NCI-H1092 treated with DMSO at 0.1 percent for 48 hours (cell line): ENCODE data around the gene BCL11B.

Source experiments
- DNase-seq: peaks from one replicate; lab custom pipeline; 2025; lab: John Stamatoyannopoulos, UW

Gene BCL11B

DNA sequence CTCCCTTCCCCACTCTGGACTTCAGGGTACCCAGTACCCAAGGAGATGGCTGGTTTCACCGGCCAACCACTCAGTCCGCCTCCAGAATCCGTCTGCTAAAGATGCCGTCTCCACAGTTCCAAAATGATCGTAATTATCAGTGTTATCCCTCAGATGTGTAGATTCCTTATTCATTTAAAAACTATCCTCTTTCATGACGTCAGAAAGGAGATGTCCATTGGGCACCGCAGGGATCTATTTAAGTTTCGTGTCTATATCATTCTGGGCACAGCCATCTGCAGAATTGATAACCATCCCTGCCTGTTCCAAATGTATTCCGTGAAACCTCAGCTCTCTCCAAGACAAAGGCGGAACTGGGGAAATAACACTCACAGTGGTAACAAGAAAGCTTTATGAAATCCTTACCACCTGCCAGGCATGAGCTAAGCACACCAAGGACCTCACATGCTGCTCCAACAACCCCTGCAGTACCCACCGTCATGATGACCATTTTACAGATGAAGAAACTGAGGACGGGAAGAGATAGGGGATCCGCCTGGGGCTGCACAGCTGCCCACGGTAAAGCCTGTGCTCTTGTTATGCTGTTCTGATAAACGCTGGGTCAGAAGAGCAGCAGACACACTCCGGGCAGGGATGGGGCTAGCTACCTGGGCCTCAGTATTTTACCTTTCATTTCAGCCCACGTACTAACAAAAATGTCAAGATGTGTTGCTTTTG, 90.0 kb downstream of the BCL11B start:
- no peak for DNase-seq

DNA sequence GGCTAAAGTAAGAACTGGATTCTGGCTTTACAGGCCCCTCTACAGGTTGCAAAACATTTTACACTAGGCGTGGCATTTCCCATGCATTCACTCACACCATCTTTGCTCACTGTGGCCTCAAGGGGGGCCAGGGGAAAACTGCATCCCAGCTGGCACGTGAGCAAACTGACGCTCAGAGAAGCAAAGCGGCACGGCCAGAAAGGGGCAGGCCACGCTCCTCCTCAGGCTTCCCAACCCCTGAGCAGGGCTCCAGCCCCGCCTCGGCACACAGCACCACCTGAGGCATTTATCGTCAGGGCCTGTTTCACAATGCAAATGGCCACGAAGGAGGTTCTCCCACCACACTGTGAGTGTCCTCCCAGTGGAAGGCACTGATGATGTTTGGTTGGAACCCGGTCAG, 90.8 kb downstream of the BCL11B start:
- DNase-seq: no peak

DNA sequence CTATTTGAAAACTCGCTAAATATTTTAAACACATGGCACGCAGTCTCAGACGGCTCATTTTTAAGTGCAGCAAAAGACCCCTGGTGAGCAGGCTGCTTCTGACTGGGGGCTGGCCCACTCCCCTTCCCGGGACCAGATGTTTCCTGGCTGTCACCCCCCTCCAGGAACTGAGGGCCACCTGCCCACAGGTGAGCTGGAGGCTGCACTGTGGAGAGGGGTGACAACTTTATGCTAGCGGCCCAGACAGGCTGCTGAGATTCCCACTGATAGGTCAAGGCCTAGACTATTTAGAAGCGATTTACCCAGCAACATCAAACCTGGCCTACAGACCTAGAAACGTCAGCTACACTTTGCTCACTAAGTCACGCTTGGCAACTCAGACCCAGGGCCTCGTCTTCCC, 92.1 kb downstream of the BCL11B start:
- no peak for DNase-seq

DNA sequence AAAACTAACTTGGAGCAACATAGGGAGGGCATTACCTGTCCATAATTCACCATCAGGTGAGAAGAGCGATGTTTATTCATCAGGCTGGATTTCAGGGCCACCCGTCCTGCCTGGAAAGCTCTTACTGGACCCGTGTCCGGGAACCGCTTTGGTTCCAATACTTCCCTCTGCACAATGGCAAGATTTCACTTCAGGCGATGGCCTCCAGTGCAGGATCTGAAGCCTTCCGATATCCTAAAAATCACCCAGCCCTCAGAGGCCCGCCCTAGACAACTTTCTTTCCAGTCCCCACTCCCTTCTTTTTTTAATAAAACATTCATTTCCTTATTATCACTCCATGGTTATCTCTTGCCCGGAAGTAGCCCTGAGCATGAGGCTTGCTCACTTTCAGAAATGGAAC, 92.5 kb downstream of the BCL11B start:
- no peak for DNase-seq

DNA sequence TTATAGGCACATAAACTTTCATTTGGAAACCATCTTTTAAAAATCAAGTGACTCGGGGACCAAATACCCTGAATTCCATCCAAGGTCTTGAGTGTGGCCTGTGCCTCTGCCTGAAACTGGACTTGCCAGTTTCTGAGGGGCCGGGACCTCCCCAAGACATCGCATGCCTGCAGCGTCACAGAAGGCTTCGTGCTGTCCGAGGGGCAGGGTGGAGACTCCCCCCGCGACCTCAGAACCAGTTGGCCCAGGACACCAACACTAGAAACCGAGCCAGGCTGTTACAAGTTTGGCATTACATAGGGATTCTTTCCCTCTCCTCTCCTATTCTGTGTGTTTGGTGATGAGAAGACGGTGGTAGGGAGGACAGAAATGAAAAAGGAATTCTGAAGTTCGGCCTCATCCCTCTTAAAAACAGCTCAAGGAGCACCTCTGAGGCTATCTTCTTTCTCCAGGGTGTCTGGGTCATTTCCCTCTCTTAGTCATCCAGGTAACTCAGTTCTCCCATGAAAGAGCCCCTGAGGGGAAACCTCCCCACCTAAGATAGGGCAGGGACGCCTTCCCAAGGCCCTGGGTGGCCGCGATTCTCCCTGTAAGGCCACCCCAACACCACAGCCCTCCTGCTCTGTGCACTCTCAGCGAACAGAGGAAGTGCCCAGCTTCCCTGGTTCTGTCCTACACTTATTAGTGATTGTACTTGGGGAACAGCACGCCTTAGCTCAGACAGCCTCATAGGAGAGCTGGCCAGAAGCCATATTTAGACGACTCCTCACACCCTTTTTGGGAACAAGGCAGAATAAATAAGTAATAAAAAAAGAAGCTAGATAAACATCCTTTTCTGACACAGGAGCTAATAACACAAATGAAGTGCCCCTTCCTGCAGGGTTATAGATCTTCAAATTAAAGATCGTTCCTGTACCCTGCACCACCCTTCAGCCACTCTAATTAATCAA, 93.8 kb downstream of the BCL11B start:
- no peak for DNase-seq

DNA sequence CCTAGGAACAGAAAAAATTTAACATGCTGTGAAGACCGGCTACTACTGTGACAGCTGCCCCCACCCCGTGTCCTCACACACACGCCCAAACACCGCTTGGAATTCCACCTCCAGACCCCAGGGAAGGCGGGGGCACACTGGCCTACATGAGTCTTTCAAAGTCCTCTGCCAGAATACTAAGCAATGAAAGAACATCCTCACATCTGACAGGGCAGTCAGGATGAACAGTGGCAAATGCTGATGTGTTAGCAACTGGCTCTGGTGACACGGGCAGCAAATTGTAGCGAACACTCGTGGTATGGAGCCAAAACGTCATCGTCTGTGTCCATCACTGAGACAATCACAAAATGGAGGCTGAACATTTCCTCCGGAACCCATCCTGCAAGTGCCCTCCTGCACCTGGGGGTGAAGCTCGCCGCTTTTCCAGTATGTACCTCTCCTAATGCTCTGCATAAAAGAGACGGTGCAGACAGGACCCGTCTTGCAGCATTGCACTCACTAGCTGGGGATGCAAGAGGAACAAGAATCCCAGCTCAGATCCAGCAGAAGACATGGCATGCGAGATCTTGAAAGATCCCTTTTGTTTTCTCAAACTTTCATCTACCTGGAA, 94.8 kb downstream of the BCL11B start:
- DNase-seq: no peak

DNA sequence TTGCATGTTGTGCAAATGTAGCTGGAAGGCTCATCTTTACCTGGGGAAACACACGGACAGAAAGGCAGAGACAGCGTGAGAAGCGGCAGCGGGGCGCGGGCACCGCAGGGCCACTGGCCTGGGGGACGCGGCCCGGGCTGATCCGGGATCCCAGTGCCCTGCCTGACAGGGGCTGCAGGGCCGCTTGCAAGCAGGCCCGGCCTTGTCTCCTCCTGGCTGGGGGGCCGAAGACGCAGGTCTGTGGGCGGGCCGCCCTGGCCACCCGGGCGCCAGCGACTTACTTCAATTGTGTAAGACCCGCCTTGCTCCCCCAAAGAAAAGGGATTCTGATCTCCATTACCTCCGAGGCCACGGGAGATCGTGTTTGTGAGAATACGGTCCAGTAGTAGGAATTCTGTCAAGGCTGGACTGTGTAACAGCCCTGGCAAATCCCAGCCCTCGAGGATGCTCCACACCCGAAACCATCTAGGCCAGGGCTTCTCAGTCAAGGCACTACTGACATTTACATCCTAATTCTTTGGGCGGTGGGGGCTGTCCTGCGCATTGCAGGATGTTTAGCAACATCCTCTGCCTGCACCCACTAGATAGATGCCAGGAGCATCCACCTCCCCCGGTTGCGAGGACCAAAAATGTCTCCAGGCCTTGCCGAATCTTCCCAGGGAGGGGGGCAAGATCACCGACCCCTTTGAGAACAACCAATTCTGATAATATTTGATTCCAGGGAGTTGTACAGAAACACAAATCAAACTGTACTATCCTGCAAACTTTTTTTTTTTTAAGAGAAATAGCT, 95.6 kb downstream of the BCL11B start:
- no peak for DNase-seq

DNA sequence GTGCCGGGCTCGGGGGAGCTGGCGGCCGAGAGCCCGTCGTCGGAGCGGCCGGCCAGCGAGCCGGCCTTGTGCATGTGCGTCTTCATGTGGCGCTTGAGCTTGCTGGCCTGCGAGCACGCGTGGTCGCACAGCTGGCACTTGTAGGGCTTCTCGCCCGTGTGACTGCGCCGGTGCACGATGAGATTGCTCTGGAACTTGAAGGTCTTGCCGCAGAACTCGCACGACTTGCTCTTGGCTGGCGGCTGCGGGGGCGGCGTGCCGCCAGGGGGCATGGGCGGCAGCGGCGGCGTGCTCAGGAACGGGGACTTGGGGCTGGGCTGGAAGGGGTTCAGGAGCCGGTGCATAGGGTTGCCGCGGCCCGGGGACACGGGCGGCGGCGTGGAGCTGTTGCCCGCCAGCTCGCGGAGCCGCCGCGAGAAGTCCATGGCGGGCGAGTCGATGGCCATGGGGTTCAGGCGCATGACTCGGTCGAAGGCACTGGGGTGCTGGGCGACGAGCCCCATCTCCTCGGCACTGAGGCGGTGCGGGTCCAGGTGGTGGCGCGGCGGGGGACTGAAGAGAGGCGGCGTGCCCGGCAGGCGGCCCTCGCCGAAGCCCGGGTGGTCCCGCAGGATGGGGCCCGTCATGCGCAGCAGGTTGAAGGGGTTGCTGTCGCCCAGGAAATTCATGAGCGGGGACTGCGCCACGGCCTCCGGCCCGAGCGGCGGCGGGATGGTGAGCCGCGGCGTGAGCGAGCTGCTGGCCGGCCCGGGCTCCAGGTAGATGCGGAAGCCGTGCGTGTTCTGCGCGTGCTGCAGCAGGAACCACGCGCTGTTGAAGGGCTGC, 96.5 kb downstream of the BCL11B start:
- DNase-seq: no peak

DNA sequence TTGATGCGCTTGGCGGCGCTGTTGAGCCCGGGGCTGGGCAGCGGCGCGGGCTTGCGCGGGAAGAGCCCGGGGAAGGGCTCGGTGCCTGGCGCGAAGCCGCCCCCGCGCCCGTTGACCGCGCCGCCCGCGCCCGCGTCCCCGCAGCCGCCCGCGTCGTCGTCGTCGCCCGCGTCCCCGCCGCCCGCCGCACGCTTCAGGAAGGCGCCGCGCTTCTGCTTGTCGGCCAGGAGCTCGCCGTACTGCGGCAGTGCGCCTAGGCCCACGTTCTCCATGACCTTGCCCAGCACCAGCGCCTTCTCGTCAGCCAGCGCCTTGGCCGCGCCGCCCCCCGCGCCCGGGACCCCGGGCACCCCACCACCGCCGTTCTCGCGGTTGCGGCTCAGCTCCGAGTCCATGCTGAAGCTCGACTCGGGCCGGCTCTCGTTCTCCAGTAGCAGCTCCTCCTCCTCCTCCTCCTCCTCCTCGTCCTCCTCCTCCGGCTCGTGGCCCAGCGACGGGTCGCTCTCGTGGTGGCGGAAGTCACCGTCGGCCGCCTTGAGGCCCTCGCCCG, 97.2 kb downstream of the BCL11B start:
- DNase-seq: no peak

DNA sequence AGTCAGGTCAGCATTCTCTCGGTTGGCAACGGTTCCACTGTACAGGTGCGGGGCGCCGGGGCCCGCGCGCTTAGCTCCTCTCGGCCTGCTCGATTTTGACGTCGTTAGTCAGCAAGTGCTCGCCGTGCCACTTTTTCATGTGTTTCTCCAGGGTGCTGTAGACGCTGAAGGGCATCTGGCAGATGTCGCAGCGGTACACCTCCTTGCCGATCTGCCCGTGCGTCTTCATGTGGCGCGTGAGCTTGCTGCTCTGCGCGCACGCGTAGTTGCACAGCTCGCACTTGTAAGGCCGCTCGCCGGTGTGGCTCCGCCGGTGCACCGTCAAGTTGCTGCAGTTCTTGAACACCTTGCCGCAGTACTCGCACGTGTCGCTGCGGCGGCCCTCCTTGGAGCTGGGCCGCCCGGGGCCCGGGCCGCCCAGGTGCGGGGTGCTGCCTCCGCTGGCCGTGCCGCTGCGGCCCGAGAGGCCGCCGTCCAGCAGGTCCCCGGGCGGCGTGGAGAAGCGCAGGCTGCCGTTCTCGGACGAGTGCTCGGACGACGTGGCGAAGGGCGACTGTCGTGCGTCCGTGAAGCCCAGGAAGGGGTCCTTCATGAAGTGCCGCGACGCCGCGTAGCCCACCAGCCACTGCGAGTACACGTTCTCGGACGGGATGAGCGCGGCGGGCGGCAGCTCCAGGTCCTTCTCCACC, 97.8 kb downstream of the BCL11B start:
- DNase-seq: no peak

DNA sequence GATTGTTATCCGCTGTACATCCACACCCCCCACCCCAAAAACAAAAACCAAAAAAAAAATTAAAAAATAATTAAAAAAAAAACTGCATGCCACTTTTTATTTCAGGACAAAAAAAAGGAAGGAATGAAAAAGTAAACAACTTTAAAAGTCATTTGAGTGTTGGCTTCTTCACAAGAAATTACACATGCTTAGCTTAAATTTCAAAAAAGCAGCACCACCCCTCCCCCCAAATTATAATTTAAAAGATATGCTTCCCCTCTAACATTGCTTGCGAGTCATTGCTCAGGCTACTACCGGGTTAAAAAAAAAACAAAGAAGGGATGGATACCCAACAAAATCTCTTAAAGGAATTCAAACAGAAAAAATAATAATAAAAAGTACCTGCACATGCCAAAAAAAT, 98.5 kb downstream of the BCL11B start:
- DNase-seq: no peak

DNA sequence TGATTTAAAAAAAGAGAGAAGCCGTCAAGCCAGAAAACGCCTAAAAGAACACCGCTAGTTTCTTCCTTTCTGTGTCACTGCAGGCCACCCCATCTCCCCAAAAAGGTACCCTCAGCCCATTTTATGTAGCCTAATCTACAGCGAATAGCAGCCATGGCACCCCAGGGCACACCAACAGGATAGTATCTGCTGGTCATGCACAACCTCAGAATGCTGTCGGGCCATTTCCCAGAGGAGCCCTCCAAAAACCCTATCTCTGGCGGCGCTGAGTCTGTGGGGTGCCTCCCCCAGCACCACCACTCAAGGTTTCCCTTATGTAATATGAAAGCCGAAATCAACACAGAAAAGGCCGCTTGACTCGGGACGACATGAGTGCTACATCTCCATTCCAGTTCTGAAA, 98.9 kb downstream of the BCL11B start:
- DNase-seq: no peak

DNA sequence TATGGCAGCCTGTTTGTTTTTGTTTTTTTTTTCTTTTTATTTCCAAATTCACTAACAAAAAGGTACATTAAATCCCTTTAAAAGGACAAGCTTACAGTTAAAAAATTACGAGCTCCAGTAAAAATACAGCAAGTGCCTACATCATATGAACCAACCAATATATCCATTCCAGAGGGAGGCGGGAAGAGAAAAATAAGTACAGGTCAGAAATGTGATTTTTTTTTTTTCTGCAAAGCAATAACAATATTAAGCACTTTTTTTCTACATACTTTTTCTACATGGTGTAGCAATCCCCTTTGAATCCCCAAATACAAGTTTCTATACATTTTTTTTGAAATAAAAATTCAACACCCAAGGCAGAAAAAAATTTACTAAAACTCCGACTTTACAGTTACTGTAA, 100.6 kb downstream of the BCL11B start:
- no peak for DNase-seq

DNA sequence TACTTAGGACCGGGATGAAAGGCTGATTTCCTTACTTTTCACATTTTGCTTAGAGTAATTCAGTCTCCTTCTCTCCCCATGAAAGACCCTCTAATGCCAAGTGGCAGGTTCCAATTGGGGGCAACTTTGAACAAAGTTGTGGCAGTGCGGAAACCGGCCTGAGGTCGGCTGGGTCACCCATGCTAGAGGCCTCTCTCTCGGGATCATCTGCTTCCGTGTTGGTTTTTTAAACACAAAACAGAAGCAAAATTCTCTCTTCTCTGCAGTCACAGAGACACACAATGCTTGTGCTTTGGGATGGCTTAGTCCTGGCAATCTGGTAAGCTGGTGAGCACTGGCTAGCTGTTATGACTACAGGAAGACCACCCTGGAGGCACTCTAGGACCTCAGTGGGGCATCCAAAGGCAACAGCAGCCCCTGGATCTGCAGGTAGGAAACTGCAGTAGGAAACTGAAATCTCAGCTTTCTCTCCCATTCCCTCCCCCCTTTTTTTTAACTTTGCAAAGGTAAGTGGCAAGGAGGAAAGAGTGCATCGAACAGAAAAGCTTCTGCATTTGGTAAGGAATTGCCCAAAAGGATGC, 102.1 kb downstream of the BCL11B start:
- DNase-seq: no peak

DNA sequence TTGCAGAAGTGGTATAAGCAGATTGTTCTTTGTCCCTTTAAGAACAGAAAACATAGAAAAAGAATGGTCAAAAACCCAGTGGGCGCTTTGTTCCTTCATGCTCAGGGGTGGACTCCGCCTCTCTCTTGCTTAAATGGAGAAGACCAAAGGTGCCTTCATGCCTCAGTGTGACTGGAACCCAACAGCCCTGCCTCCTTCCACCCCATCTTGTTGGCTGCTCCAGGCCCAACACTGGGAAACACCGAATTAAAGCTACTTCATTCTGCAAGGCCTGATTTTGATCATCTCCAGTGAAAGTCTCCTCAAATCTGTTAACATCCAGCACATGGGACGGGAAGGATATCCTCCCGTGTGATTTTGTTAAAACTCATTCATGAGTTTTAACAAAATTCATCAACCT, 103.7 kb downstream of the BCL11B start:
- DNase-seq: no peak

DNA sequence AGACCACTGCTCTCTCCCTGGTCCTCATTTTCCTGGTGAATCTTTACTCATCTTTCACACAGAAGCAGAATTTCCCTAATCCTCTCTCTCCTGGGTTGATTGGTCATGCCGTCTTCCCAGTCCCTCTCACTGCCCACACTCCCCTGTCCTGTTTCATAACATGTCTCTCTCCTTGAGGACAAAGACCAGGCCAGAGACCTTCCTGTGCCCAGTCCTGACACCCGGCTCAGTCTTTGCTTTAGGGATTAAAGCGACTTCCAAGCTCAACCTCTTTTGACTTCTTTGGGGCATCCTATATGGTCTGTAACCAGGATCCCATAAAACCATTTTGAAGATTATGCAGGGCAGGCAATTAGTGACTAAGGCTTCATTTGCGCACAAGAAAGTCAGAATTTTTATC, 105.5 kb downstream of the BCL11B start:
- no peak for DNase-seq

DNA sequence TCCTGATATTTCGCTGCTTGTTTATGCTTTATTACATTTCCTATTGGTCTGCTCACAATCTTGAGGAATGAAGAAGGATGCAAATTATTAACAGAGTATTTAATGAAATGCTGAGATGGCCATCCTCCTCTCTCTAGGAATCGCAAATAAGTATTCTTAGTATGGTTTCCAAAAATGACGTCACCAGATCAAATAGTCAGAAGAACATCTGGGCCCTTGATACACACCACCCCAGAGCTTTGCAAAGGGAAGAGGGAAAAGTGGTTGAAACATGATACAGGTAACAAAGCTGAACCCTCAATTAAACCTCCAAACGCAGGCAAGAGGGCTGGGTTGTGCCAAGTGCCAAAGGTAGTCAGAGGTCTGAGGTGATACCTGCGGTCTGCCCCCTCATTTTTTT, 107.3 kb downstream of the BCL11B start:
- DNase-seq: peak; percentile 71

DNA sequence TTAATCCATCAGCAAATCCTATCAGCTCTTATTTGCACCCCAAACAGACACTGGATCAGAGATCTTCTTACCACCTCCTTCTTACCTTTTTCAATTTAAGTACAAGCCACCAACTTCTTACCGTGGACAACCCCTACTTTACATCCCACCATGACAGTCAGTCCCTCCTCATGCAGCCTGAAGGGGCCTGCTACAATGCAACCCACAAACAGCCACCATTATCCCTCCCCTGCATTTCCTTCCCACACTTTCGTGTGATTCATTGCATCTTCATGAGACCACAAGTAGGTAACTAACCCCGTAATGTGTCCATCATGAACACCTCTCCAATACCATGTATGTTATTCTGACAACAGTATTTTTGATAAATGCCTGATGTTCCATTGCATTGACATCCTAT, 108.6 kb downstream of the BCL11B start:
- no peak for DNase-seq

DNA sequence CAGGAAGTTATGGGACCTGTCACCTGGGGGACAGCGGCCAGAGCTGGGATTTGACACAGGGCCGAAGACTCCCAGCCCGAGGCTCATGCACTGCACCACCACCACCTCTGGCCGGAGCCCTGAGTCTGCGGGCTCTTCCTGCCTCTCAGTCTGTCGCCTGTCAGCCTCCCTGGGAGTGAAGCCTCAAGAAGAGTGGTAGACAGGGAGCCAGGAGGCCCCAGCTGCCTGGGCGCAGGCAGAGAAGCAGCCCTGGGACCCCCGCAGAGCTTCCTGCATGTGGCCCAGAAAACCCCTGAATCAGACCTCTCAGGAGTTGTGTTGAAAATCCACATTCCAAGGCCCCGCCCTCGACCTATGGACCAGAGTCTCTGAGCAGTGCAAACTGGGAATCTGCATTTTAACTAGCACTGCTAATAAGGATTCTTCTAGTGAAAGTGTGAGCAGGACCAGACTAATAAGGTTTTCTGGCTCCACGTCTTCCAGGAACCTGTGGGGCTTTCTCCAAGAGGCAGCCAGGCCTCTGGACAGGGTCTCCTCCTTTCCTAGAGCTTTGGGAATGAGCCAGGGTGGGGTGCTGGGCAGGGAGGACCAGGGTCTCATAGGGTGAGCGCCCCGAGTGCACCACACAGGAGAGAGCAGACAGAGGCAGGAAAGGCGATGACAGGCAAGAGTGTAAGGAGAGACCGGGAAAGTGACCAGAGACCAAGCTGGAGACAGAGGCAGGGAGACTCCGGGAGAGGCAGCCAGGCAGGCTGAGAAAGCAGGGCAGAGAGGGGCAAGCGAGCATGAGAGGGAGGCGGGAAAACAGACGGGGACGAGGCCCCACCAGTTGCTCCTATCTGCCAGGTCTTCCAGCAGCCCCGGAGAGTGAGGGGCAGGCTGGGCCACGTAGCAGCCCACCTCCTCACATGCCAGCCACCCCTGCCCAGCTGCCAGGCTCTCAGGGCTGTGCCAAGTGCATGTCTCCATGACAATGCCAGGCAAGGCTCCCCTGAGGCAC, 112.4 kb downstream of the BCL11B start:
- no peak for DNase-seq
